GM12892 (cell line): Measurements from ENCODE around the gene GGT1.

Experiments used
- POLR2A ChIP-seq: IDR thresholded peaks from 2 replicates; pipeline ENCODE4 v1.6.1; 2011; ENCODE audit warnings: low read depth, low read length, control low read depth
- TAF1 ChIP-seq: IDR thresholded peaks from 2 replicates; pipeline ENCODE4 v1.6.1; 2011; ENCODE audit warnings: low read depth, mild to moderate bottlenecking, control low read depth, low read length, borderline replicate concordance

DNA sequence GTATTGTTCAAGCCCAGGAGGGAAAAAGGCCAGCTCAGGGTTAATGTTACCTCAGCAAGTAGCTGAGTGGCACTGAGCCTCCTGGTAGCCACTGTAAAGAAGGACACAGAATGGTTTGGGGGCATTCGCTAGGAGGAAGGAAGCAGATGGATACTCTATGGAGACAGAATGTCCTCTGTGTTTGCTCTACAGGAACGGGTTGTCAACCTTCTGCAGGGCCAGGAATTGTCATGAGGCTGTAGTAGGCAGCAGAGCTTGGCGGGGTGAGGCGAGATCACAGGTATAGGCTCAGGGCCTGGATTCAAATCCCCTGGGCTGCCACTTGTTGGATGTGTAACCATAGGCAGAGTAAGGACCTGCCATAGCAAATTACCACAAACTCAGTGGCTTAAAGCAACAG lies 7.1 kb upstream of the GGT1 start:
- TF ChIP-seq TAF1 (no peak), POLR2A (no peak)
